T-helper 9 cell (primary cell): ENCODE results near the gene MLPH.

Source experiments
- DNase-seq: peaks from one replicate; pipeline ENCODE4 v3.0.0-alpha.2; 2020

MLPH gene

DNA sequence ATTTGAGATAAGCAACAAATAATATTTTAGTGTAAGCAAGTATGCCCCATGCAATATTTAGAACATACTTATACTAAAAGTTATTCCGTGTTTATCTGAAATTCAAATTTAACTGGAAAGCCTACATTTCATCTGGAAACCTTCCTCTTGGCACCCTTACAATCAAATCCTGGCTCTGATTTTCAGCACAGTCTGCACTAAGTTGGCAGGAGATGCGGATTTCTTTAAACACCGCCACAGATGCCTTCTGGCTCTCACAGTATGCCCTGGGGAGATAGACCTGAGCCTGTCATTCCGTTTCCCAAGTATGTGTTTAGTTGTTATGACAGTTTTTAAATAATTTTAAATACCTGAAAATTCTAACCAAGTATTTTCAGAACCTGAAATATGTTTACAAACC, 7.3 kb upstream of the MLPH start:
- DNase-seq, result no peak

DNA sequence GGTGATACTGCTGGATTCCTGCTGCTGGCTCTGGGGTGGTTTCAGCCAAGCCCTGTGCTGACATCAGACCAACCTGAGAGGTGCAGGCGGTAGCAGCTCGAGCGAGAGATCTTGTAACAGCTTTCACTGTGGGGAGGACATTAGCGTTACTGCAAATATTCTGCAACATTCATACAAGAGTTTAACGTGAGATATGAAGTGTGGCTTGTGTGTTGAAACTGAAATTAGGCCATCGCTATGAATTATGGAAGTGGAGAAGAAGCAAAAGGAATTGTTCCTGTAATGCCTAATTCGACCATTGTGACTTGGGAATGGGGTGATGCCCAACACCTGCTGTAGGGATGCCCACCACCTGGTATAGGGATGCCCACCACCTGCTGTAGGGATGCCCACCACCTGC, 6.5 kb upstream of the MLPH start:
- no peak for DNase-seq

DNA sequence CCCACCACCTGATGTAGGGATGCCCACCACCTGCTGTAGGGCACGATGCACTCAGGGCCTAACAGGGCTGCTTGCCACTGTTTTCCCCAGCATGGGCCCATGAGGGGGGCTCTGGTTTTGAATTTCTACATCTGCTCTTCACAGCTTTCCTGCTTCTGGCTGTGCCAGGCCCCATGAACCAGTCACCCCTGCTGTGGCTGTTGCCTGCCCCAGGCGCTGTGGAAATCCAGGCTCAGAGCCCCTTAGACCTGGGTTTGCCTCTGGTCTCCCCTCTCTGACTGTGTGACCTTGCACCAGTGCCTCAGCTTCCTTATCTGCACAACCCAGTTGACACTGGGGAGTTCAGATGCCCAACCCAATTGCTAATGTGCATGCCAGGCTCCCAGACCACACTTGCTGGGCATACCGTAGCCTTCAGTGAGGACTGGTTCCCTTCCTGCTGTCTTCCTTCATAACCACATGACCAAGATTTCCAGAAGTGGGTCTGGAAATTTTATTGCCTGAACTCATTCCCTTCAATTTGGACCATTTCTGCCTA, 6.0 kb upstream of the MLPH start:
- no peak for DNase-seq

DNA sequence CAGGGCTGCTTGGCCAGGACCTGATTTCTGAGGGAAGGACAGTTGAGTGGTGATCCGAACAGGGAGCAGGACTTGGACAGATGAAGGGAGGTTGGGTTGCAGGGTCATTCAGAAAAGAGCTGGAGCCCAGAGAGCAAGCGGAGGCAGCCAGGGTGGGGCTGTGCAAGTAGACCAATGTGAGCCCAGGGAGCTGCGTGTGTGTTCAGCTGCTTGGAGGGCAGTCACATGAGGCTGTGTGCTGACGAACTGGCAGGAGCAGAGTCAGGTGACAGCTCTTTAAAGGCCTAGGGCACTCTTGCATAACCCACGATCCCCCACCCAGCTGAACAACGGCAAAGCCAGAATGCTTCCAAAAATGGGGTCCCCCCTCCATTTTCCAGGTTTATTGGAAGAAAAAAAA, 4.6 kb upstream of the MLPH start:
- DNase-seq, result no peak

DNA sequence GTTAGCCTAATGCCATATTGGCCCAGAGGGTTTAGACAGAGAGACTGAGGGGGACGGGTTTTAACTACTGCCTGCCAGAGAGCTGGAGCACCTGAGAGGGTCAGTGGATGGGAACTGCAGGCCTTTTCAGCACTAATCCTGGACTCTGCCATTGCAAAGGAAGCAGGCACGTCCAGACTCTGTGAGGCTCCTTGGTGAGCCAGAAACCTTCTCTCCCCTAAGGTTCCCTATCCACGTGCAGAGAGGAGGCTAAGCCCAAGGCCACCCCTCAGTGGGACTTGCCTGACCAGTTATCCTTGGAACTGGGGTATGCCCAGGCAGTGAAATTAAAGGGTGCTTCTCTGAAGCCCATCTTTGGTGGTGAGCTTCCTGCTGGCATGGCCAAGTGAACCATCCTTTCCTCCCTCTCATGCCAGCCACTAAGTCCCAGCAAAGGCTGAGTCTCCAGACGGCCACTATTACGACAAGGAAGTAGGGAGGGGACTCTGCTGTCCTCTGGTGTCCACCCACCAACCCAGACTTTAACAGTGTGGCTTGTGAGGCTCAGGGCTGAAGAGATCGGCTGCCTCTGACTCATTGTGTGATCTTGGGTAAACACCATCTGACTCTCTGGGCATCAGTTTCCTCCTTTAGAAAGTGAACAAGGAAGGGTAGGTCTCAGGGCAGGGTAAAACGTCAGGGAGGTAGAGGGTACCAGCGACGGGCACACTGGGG, 3.9 kb upstream of the MLPH start:
- DNase-seq, result no peak

DNA sequence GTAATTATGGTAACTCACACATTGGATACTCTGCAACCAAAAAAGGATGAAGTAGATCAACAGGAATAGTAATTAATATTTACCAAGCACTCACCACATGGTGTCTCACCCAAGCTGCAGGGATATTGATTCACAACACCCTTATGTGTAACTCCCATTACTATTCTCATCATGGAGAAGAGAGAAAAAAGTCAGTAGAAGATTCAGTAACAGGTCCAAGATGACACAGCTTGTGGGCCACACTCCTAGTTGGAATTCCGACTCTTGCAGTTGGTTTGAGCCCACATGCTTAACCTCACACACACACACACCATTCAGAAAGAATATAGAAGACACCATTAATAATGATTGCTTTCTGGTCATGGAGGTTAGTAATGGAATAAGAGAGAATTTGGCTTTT, 1.7 kb upstream of the MLPH start:
- no peak for DNase-seq

DNA sequence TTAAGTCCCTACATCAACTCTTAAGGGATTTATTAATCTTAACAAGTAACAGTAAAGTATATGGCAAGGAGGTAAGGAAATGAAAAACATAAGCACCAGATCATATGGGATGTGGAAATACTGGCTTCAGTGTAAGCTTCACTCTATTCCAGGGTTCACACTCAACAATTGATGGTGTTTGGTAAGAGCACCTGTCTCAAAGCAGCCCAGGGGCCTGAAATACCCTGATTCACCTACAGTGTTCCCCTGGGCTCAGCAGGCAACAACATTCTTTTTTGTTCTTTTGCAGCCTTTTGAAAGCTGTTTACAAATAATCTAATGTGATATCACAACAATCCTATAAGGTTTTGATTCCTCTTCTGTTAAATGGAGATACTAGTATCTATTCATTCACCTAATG, 1.2 kb upstream of the MLPH start:
- DNase-seq, result no peak

DNA sequence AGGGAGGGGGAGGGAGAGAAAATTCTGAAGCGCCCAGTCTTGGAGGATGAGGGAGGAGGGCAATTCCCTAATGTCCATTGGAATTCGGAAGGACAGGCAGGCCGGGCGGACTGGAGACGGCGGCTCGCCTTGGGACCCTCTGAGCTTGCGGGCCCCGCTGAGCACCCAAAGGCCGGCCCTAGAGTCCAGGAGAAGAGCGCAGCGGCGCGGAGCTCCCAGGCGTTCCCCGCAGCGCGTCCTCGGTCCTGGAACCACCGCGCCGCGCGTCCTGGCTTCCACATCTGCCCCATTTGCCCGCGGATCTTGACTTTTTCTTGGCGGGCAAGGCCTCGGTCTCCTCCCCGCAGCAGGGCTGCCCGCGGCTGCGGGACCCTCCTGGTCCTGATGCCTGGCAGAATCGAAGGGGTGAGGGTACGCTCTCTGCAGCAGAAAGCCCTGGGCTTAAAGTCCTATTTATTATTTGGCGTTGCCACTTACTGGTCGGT, 675 bp upstream of the MLPH start:
- no peak for DNase-seq

DNA sequence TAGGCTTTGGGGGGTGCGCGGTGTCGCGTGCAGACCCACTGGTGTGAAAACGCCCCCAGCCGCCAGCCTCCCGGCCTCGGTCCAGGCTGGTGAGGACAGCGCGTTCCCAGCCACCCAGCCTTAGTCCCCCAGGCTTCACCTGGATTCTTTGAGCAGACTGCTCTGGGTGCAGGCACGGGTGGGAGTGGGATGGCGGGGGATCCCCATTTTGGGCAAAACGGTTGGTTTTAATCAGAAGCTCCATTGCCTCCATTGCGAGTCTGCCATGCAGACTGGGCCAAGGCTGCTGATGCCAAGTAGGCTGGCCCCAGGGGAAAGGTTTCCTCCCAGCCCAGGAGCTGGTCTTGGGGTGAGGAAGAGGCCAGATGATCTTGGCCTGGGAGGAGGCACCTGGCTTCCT, 445 bp downstream of the MLPH start:
- no peak for DNase-seq

DNA sequence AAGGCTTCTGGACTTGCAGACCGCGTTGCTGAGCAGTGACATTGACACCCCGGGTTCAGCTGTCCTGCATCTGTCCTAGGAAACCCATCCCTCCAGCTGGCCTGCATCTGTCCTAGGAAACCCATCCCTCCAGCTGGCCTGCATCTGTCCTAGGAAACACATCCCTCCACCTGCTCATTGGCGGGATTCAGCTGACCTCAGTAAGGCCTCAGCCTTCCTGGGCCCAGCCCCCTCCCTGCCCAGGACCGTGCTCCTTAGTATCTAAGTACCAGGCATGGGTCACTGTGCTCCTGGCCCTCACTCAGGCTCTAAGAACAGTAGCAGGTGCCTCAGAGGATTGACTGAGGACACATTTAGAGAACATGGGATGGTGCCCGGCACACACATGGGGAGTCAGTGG, 1.2 kb downstream of the MLPH start:
- no peak for DNase-seq

DNA sequence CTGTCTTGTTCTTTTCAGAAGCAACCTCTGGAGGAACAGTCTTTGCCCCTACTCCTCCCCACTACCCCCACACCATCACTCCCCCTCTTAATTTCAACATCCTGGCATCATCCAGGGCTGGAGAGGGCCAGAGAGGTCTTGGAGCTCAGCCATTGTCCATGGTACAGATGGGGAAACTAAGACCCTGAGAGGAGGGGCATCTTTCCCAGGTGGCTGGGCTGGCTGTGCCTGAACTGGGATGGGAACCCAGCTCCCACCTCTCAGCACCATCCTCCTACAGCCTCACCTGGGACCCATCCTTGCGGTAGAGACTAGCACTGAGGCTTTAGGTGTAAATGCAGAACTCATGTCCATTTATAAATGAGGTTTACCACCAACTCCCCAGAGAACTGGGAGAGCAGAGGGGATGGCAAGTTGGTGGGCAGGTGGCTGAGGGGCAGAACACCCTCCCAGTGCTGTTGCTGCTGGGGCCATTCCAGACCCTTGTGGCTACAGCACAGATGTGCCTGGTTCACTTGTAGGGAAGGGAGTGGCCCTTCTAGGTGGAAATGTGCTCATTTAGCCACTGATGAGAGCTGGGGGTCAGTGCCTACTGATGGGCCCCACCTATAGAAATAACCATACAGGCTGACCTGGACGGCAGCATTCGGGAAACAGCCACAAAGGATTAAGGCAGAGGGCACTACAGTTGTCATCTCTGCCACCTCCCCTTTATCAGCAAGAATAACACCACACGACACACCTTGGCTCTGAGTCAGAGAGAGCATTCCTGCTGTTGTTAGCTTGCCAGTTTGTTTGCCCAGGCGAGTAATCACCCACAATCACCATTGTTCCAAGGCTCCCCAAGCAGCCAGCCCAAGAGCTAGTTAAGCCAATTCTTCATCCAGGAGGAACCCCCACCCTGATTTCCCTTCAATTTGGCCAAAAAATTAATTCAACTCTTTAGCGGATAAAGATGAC, 2.1 kb downstream of the MLPH start:
- DNase-seq, result no peak

DNA sequence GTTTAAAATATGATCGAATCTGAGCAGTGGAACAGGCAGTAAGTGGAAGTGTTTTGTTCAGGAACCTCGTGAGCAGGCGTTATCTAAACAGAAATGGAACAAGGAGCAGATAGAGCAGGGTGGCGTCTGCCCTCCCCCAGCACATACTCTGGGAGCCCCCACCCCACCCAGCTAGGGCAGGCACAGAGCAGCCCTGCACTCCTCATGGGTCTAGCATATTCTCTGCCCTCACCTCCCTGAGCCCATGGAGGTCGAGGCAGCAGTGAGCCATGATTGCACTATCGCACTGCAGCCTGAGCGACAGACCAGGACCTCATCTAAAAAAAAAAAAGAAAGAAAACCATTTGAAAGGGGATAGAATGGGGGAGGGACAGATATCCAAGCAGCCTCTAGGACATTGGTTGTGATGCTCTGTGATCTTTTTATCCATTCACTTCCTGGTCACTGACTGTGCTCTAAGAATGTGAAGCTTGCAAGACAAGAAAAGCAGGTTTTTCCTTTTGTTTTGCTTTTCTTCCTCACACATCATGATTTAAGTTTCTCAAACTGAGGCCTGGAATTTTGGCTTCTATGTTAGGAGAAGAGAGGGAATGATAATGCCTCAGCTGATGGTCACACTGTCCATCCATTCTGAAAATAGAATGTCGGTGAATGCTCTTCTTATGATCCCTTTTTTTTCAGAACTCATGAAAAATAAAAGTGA, 3.1 kb downstream of the MLPH start:
- DNase-seq, result no peak

DNA sequence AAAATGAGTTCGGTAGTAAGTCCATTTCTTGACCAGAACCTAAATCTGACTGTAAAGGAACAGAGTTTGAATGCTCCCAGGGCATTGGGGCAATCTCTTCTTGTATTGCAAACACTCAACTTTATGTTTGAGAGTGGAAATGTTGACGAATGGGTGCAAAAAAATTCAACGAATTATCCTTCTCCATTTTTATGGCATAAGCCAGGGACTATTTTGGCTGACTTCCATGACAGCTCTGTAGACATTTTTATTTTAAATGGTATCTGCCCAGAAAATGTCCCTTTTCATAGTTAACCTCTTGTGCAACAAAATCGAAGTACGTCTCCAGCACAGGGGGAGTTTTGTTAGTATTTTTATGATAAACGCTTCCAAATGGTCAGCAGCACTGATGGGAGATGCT, 3.7 kb downstream of the MLPH start:
- no peak for DNase-seq

DNA sequence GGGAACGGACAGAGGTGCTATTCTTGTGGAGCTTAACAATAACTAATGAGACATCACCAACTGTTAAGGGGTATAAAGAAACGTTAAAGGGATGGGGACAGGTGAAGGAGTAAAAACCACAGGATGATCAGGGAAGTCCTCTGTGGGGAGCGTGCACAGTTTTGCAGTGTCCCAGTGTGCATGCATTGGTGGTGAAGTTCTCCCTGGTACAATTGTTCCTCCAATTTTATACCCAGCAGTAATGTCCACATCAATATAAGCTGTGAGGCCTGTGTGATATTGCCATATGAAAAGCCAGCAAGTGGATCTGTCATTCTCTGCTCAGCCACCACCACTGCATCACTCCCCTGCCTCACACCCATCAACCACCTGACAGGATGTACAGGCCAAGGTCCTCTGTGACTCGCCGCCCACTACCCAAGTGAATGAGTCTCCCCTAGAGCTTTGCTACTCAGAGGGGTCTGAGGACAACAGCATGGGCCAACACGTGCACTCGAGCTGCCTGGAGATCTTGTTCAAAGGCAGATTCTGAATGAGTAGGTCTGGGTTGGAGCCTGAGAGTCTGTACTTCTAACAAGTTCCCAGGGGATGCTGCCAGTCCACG, 4.6 kb downstream of the MLPH start:
- no peak for DNase-seq

DNA sequence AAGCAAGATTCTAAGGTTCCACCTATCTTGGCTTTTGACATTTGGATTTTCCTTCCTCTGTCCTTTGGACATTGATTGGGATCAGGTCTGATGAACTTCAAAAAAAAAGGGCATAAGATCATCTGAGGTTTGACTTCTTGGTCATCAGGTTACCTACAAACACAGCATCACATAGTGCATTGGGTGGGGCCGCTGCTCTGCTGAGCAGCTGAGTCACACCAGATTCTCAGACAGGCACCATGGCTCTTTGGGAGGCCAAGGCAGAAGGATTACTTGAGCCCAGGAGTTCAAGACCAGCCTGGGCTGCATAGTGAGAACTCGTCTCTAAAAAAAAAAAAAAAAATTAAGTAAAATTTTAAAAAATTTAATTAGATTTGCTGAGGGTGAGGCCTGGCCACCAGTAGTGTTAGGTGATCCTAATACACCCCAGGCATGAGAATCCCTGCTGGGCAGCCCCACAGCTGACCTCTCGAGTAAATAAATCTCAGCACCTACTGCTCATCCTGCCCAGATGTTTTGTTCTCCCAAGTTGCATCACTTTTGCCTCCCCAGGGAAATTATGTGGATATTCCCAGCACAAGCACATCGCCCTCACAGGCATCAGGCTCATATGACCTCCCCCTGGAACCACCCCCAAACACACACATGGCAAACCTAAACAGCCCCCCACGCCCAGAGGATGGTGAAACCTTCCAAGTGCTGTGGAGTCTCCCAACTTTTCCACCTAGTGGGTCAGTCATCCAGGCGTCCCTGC, 5.3 kb downstream of the MLPH start:
- DNase-seq, result no peak

DNA sequence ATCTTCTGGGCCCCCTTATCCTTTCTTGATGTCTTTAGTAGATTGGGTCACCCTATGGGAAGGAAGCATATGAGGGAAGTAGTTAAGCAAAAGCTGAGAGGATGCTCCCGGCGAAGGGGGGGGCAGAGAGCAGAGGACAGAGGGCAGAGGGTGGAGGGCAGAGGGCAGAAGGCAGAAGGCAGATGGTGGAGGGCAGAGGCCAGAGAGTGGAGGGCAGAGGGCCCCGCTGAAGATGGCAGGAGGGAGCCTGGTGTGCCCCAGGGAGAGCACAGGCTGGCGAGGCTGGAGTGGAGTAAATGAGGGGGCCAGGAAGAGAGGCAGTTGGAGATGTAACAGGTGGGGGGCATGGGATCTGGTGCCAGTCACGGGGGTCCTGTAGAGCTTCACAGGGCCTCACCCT, 7.0 kb downstream of the MLPH start:
- DNase-seq, result no peak

DNA sequence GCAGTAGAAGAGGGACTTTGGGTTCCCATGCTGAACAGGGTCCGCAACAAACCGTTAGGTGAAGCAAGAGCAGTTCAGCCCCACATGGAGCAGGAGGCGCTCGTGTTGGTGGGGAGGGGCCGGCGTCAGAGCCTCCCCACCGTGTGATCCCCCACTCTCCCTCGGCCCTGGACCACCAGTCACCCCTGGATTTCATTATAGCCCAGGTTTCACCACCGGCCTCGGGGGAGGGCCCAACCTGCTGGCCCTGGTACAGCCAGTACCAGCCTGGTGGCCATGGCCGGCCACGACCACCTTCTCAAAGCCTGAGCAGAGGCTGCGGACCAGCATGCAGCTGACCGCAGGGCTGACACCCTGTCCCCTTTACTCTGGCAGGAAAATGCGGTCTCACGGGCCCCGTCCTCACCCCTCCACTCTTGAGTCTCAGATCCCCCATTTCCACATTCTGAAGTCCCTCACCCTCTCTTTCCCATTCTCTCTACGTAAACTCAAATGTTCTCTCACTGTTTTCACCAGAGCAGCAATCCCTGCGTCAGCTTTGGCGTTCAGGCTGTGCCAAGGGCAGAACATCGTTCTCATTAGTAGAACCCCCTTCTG, 8.6 kb downstream of the MLPH start:
- DNase-seq, result no peak

DNA sequence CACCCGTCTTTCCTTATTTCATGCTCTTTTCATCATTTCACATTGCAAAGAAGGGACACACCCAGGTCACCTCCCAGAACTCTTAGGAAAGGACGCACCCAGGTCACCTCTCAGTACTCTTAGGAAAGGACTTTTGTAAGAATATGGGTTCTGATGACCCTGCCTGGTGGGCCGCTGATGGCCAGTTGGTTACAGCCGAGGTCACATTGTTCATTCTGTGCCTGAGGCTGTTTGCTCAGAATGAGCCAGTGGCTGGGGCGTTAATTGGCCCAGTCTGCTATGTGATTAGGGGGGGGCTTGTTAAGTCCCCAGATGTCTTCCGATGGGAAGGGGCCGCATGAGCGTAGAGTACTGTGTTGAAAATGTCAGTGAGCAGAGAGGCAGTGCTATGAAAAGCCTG, 9.4 kb downstream of the MLPH start:
- no peak for DNase-seq

DNA sequence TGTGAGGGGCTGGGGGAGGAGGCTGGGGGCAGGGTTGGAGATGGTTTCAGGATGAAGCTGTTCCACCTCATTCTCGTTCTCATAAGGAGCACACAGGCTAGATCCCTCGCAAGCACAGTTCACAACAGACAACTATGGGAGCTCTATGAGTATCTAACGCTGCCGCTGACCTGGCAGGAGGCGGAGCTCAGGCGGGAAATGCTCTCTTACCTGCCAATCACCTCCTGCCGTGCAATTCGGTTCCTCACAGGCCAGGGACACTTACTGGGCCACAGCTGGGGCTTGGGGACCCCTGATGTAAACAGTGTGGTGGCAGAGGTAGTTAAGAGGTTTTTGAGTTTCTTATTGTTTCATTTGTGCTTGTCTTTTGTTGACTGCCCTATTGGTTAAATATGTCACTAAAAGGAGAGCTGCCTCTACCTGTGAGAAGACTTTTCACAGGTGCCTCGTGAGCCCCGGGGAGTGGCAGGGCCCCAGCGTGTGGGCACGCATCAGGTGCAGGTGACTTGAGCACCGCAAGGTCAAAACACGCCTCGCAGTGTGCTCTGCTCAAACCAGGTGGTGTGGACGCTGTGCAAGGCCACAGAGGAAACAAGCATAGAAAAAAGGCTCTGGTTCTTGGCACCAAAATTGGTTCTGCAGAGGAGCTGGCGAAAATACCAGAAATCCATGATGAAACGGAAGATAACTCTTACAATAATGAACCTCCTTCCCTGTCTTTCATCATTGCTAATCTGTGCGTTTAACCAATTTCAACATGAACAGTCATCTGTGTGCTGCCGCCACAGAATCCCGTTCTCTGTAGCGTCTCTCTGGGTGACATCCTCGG, 10.2 kb downstream of the MLPH start:
- no peak for DNase-seq

DNA sequence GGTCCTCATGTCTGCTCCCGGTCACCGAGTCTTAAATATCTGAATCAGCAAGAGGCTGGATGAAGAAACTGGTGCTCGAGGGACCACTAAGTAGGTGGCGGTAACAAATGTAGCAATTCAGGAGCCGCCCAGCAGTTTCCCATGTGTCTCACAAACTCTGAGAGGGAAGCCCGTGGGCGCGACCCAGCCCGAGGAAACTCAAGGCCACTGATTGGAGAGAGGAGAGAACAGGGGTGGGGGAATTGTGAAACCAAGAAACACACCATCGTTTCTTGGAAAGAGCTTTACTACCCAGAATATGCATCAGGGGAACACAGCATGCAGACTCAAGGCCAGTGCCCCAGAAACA, 10.8 kb downstream of the MLPH start:
- DNase-seq, result no peak

DNA sequence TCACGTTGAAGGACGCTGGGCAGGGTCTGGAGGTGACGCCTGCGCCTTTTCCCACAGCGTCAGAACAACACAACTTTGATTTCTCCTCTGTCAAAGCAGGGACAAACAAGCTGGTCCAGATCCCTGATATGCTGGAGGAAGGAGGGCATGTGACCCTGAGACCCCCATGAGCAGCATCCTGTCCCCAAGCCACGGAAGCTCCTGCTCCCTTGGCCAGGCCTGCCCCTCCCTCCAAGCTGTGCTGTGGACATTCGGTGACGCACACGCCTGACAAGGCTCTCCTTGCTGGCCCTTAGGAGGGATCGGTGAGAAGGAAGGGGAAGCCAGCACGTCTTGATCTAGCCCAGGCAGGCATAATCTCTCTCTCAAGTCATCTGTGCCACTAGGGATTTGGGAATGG, 11.3 kb downstream of the MLPH start:
- no peak for DNase-seq
